Erythroblast (primary cell): ENCODE data around the gene PITPNC1.
"Not testable (repeated sequence)": the region's sequence is repeated elsewhere in the genome, so short reads cannot be mapped to it uniquely, and the experiment has no call there.

Source experiments
- DNase-seq, 2 experiments: peaks; one replicate each; lab custom pipeline; 2025; lab: John Stamatoyannopoulos, UW
- GATA1 ChIP-seq: IDR thresholded peaks from 2 replicates; pipeline ENCODE4 v1.6.1; 2011; ENCODE audit warnings: low read depth, mild to moderate bottlenecking, control low read depth, low read length, moderate library complexity
- POLR2A ChIP-seq: IDR thresholded peaks from 2 replicates; pipeline ENCODE4 v1.6.1; 2011; ENCODE audit warnings: mild to moderate bottlenecking, low read length

Gene PITPNC1

DNA sequence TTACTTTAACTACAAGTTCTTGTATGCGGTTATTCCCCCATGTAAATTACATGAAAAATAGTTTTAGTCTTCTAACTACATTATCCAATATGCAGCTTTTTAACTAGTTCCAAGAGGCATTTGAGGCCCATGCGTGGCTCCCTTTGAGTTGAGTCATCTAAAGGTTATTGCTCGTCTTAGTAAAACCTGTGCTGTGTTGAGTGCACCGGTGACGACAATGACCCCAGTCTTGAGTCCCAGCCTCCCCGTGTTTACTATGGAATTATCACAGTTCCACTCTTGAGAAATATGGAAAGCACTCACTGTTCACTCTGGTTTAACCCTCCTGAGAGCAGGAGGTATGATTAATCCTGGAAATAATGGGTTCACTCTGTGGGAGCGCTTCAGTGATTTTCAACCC is 119.2 kb downstream of the PITPNC1 start:
- no peak for DNase-seq
- TF ChIP-seq POLR2A (no peak), GATA1 (no peak)

DNA sequence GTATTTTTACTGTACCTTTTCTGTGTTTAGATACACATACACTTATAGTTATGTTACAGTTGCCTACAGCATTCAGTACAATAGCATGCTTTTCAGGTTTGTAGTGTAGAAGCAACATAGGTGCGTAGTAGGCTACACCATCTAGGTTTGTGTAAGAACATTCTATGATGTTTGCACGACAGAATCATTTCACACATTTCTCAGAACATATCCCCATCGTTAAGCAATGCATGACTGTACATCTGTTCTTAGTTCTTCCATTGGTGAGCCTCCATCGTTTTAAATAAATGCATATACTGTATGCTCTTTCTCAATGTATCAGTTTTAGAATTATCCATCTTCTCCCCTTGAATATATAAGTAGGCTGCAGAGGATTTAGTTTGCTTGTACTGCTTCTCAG is 122.6 kb downstream of the PITPNC1 start:
- TF ChIP-seq POLR2A = no peak
- TF ChIP-seq GATA1 = no peak
- no peak for DNase-seq

DNA sequence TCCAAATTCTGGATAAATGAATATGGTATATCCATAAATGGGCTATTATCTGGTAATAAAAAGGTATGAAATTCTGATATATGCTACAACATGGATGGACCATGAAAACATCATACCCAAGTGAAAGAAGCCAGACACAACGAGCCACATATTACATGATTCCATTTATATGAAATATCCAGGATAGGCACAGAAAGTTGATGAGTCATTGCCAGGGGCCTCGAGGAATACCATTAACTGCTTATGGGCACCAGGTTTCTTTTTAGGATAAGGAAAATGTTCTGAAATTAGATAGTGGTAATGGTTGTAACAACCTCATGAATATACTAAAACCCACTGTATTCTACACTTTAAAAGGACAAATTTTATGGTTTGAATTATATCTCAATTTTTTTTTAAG is 123.2 kb downstream of the PITPNC1 start:
- DNase-seq = no peak
- TF ChIP-seq GATA1 (no peak), POLR2A (no peak)

DNA sequence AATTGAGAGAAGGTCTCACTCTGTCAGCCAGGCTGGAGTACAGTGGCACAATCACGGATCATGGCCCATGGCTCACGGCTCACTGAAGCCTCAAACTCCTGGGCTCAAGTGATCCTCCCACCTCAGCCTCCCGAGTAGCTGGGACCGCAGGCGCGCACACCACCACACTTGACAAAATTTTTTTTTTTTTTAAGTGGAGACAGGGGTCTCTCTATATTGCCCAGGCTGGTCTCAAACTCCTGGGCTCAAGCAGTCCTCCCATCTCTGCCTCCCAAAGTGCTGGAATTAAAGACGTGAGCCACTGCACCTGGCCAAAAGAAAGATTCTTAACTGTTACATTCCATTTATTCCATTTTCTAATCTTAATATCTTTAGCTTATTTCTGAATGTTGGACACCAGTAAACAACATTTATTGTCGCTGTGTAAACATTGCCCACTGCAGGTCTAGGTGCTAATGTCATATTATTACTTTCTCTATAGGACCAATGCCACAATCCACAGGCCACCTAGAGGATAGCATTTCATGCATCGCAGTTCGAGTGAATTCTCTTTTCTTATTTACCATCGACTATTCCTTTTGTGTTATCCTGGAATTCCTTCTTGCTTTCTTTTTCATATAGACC is 123.7 kb downstream of the PITPNC1 start:
- DNase-seq = no peak
- TF ChIP-seq GATA1 (no peak), POLR2A (no peak)

DNA sequence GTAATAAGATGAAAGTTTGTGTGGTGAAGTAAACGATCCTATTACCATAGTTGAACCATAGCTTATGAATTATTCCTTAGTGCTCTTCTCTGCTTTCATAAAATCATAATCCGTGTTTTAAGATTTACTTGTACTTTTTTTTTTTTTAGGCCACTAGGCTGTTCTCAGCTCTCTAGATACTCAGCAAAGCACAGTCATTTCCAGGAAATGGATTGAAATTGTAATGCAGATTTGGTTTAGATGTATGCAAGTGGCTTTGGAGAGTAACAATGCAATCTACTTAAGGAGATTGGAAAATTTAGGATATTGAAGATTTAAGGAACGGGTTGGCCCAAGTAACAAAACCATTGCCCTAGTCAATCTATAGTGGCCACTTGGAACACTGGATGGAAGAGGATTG is 125.1 kb downstream of the PITPNC1 start:
- no peak for TF ChIP-seq GATA1
- TF ChIP-seq POLR2A = no peak
- DNase-seq = no peak

DNA sequence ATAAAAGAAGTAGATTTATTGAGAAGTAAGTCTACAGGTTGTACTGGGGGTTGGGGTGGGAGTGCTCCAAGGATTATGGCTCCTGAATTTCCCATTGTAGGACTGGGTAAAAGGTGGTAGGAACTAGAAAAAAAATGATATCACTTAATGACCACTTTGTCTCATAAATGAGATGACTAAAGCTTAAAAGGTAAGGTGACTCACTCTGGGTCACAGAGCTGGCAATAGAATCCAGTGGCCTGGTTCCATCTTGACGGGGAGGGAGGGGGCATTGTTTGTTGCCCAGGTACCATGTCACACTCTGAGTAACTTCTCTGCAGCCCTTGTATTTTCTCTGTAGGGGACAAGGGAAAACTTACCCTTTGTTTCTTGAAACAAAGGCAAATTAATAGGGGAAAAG is 126.1 kb downstream of the PITPNC1 start:
- TF ChIP-seq GATA1 (no peak), POLR2A (no peak)
- no peak for DNase-seq

DNA sequence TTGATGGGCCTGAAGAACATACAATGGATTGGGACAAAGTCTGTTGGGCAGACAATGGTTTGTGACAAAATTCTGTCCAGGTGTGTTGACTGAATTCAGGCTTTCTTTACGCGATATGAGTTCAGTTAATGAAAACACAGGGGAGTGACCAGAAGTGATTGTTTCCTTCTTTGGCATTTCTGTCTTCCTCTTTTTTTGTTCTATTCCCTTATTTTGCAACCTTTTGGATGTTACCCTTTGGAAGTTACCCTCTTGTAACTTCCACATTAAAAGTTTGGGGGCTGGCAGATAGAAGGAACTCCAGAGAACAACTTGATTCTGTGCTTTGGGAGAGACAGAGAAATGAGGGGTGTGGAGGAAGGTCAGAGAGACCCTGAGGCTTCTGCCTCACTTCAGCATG is 126.7 kb downstream of the PITPNC1 start:
- TF ChIP-seq GATA1 = no peak
- no peak for TF ChIP-seq POLR2A
- no peak for DNase-seq

DNA sequence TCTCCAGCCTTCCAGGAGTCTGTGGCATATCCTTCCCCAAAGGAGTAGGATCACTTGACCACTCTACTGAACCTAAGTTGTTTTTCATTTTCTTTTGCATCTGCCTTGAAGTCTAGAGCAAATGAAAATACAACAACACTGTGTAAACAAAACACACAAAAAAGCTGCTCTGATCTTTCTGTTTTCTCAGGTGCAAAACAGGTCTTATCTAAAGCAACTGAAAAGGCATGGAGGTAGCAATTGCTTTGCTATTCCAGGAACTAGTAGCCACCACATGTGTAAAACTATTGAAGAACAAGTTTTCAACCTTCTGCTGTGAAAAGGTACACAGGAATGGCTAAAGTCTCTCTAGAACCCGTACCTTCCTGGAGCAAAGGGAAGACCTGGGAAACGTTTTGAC is 127.1 kb downstream of the PITPNC1 start:
- no peak for DNase-seq
- TF ChIP-seq GATA1 (no peak), POLR2A (no peak)

DNA sequence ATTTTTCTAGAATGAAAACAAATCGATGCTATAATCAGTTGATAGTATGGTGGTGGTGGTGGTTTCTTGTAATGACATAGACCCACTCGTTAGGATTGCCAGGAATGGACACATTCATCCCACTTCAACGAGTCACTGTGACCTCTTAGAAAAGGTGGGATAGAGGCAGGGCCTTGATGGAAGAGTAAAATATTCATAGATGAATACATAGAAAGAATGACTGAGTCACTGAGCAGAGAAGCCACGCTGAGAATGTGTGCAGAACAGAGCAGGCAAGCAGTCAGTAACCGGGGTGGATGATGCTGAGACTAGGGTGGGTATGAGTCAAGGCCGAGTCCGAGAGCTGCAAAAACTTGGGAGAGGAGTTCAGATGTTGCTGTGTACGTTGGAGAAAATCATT is 129.9 kb downstream of the PITPNC1 start:
- no peak for TF ChIP-seq GATA1
- no peak for TF ChIP-seq POLR2A
- no peak for DNase-seq

DNA sequence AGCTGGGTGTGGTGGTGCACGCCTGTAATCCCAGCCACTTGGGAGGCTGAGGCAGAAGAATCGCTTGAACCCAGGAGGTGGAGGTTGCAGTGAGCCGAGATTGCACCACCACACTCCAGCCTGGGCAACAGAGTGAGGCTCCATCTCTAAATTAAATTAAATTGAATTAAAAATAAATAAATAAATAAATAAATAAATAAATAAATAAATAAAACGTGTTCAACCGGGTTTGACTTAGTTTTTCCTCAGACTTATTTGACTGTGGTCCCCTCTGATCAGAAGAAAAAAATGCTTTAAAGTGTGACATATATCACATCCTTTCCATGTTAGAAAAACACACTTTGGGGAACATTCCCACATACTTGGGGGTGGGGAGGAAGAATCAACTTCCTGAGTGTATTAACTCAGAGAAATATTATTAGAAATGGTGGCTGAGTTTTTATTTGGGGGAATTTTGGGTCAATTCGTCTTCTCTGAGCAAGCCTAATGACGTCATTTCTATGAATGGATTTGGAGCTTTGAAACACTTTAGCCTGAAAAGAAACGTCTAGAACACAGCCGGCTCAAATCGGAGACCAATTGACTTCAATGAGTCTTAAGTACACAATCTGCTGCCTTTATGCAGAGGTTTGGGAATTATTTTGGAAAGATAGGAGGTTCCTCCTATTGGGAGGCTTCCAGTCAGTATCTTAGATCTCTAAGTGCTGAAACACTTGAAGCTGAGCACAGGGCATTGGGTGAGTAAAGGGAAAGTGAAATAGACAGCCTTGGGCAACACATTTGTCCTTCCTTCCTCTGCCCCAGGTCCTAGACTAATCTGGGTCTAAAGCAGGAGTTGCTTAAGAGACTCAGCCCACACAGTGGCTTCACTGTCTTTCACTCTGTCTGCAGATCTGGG is 132.6 kb downstream of the PITPNC1 start:
- TF ChIP-seq POLR2A (no peak), GATA1 (no peak)
- no peak for DNase-seq

DNA sequence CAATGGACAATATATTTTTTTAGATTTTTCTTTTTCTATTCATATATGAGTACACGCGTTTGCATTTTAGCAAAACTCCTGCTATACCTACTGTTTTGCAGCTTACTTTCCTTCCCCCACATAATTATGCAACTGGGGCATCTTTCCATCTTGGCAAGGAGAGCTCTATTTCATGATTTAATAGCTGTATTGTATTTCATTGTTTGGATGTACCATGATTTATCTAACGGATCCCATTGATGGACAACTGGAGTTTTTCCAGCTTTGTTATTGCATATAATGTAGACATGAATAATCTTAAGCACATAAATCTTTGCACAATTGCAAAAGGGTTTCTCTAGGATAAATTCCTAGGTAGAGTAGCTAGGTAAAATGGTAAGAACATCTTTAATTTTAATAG is 133.9 kb downstream of the PITPNC1 start:
- DNase-seq = no peak
- no peak for TF ChIP-seq GATA1
- no peak for TF ChIP-seq POLR2A

DNA sequence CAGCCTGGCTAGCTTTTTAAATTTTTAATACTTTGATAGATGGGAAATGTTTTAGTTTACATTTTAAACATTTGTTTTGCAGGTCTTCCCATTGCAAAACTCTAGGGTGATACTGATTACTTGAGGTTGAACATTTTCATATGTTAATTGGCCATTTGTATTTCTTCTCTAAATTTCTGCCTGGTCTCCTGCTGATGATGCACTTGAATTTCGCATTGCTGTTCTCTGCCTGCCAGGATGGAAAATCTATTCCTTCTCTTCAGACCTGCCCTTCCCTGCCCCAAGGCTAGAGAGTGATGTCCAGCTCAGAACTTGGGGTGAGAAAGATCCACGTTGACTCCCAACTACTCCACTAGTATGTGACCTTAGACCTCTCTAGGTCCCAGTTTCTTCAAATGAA is 134.7 kb downstream of the PITPNC1 start:
- DNase-seq = no peak
- TF ChIP-seq POLR2A = no peak

DNA sequence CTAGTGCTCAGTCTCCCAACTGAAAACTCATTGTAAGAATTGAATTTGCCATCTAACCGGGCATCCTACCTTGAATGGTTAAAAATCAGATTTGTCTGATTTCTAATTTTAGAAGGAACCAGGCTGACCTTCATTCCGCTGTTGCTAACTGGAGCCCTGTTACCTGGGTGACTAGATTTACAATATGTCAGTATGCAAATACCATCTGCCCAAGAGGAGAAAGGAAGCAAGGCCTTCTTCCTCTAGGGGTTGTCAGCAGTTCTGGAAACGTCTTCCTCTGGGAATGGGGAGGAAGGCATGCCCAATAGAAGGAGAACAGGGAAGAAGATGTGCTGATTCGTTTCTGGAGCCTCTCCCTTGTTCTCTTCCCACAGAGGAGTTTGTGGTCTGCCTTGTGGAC is 137.9 kb downstream of the PITPNC1 start:
- TF ChIP-seq POLR2A (no peak), GATA1 (no peak)
- no peak for DNase-seq

DNA sequence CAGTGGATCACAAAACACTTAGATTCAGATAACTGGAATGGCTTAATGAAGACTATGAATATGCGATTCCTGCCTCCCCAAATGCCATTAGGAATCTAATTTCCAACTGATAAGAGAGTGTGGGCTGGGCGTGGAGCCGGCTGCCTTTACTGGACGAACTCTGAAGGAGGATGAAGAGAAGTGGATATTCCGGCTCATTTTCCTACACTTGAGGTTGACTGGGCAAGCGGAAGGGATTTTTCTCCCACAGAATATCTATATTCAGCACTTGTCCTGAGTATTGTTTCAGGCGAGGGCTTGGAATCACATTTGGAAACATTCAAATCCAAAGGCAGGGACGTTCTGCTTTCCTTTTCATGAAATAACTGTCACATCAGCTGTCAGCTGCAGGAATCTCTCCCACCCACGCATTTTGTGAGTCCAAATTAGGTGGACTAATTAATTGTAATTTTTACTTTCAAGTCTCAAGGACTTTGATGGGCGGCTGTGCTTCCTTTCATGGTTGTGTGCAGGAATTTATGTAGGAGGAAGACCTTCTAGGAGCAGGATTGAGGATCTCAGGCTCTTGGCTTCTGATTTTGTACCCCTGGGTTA is 138.5 kb downstream of the PITPNC1 start:
- DNase-seq = no peak
- TF ChIP-seq POLR2A = no peak
- TF ChIP-seq GATA1 = no peak

DNA sequence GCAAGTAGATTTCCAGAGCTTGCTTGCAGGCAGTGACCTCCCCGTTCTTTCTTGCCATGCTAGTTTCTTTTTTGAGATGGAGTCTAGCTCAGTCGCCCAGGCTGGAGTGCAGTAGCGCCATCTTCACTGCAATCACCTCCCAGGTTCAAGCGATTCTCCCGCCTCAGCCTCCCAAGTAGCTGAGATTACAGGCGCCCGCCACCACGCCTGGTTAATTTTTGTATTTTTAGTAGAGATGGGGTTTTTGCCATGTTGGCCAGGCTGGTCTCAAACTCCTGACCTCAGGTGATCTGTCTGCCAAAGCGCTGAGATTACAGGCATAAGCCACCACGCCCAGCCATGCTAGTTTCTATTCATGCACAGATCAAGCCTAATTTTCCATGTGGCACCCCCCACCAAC is 139.5 kb downstream of the PITPNC1 start:
- not testable (repeated sequence) for DNase-seq
